COLO829 (cell line): ENCODE data around the gene ACSS2.

Experiments
- DNase-seq: peaks from one replicate; pipeline ENCODE4 v3.0.0; 2012; ENCODE audit warnings: low spot score

Gene ACSS2

GRCh38 chr20:34907616-34908469 lies 31.4 kb downstream of the ACSS2 start:
- peak; percentile 97 for DNase-seq

- no peak for DNase-seq
These were observed 38.7 kb downstream of the ACSS2 start for GRCh38 chr20:34915131-34915530.

GRCh38 chr20:34915749-34916455 lies 39.5 kb downstream of the ACSS2 start:
- no peak for DNase-seq

DNA sequence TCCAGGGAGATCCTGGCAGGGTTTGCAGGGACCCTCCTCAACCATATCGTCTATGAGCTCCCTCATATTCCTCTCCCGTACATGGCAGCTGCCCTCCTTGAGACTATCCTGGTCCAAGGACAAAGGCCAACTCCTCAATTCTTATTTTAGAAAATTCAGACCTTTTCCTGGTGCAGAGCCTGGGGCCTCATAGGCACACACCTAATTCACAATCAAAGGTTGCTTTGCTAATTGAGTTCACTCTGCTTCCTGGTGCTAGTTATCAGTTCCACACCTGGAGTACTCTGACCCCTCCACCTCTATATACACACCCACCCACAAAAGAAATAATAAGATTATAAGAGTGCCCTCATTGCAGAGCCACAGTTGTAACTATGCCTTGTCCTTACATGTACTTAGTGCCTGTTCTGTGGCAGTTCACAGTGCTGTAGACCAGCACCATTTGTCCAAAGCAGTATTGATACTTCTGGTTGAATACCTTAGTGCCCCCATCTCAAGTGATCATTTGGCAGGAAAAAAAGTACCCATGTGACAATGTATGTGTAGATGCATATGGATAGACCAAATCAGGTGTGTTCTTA lies 40.5 kb downstream of the ACSS2 start:
- no peak for DNase-seq

GRCh38 chr20:34920055-34920454 lies 43.6 kb downstream of the ACSS2 start:
- DNase-seq, result peak; percentile 54

GRCh38 chr20:34921436-34921835 lies 45.0 kb downstream of the ACSS2 start:
- no peak for DNase-seq

DNA sequence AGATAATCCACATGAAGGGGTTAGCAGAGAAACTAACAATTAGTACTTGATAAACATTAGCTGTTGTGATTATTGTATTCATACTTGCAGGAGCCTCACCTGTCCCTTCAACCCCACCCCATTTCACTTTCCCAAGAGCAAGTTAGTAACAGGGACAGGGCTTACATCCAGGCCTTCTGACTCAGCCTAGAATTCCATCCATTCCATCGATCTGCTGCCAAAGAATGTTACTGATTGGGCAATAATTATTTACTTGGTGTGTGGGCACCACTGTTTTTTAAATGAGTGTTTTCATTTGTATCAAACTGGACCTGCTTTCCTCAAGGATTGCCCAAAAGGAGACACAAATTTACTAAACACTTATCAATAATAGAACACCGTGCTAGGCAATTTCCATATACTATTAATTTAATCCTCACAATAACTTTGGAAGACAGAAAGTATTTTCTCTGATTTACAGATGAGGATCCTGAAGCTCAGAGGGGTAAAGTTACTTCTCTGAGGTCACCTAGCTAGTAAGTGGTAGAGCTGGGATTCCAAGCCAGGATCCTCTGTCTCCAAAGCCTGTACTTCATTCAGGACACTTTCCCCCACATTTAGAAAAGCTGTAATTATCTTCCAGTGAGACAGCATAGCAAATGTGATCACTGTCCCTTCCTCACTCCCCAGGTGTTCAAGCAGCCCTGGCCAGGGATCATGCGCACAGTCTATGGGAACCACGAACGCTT lies 46.4 kb downstream of the ACSS2 start:
- no peak for DNase-seq

GRCh38 chr20:34923414-34923813 lies 47.0 kb downstream of the ACSS2 start:
- DNase-seq, result no peak

GRCh38 chr20:34925341-34925740 lies 48.9 kb downstream of the ACSS2 start:
- DNase-seq, result no peak

DNA sequence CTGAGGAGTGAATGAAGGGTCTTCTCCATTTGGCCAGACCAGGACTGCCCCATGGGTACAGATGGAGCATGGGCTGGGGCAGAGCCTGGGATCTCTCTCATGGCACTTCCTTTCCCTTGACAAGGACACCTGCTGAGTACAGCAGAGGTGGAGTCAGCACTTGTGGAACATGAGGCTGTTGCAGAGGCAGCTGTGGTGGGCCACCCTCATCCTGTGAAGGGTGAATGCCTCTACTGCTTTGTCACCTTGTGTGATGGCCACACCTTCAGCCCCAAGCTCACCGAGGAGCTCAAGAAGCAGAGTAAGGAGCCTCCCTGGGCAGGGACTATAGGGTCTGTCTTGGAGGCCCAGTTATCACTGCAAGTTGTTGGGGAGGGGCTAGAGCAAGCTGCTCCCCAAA lies 49.6 kb downstream of the ACSS2 start:
- no peak for DNase-seq

- no peak for DNase-seq
These were observed 50.2 kb downstream of the ACSS2 start for GRCh38 chr20:34926581-34926980.

- DNase-seq, result peak; percentile 25
These were observed 51.3 kb downstream of the ACSS2 start for GRCh38 chr20:34927736-34928135.

- DNase-seq, result no peak
These were observed 52.0 kb downstream of the ACSS2 start for GRCh38 chr20:34928411-34928810.

GRCh38 chr20:34931771-34932170 lies 55.4 kb downstream of the ACSS2 start:
- DNase-seq, result no peak

GRCh38 chr20:34938466-34939163 lies 62.2 kb downstream of the ACSS2 start:
- DNase-seq, result no peak

DNA sequence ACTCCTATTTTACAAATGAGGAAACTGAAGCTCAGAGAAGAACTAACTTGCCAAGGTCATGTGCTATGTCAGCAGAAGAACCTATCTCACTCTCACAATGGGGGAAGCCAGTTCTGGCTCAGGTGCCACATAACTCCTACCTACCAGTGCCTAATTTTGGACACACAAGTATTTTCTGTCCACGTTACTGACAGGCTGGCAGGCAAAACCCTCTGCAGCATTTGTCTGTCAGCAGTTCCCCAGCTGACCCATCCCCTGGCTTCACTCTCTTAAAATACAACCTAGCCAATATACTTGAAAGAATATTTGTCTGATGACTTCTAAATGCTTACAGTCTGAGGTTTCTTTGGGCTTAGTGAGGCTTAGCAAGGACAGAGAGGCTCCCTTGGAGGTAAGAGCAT lies 63.7 kb downstream of the ACSS2 start:
- DNase-seq, result no peak

GRCh38 chr20:34941226-34941625 lies 64.8 kb downstream of the ACSS2 start:
- DNase-seq, result no peak

- no peak for DNase-seq
These were observed 65.9 kb downstream of the ACSS2 start for GRCh38 chr20:34942301-34942700.

DNA sequence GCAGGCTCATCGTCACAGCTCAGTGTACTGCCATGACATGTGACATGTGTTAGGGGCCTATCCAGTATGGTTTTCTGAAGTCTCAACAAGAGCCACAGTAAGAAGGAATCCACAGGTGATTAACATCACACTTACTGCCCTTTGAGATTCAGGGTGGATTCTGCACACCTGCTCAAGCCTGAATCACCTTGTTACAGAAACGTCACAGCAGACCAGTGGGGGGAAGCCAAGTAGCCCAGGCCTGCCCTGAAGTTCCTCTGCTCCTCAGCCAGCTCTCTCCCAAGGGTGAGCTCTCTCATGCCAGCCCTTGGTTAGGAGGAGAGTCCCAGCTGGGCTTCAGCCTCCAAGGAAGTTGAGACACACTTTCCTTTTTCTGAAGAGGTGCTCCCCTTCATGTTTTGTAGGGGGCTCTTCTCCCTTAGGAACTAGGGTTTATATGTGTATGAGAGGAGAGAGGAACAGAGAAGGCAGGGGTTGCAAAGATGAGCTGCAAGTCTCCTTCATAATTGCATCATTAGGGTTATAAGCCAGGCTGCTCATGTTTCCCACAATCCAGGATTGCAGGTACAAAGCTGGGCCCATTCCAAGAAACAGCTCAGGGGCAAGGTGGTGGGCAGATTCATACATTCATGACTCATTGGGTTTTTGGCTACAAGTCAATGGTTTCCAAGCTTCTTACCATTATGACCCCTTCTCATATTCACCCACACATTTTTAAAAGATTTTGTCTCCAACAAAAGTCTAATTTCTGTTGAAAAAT lies 67.6 kb downstream of the ACSS2 start:
- no peak for DNase-seq

DNA sequence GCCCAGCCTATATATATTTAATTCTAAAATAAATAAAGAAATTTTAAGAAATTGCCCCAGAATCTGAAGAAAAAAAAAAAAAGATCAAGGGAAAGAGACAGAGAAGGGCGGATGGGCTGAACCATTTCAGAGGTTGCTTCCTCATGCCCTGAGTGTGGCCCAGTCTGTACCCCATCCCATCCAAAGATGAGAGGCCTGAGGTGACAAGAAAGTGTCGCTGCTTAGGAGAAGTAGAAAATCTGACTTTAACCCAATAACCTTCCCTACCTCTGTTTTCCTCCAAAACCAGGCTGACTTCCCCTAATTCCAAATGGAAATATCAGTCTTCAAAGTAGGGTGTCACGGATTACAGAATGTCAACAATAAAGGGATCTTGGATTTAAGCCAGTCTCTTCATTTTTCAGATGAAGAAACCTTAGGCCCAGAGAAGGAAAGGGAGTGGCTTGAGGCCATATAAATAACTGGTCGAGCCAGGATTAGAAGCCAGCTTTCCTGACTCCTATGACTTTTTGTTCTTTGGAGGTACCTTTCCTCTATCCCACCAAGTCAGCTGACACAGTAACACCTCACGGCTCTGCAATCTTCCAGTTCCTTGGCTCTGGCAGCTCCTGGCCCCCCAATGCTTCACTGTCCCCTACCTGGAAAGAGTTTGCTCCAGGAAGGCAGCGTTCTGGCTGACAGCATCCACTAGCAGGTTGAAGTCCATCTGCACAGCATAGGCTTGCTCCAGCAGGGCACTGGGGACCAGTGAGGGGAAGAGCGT lies 69.1 kb downstream of the ACSS2 start:
- no peak for DNase-seq
